Omental fat pad (tissue), 4 donors: ENCODE measurements around the gene GPR107. TPM values are rescaled to one million over a fixed set of nuclear protein-coding genes. Genes with fewer than 3 reads are reported as not detected.
A peak's percentile ranks its signal among the peaks of the same experiment; 100 is the strongest.

ENCODE experiments used
- ATAC-seq: fragments of 150-250 bp; one replicate; pipeline ENCODE4 v1.9.1; 2016; ENCODE audit warnings: mild to moderate bottlenecking, moderate library complexity; ENCODE audit not compliant: low FRiP score
- DNase-seq: peaks from one replicate; pipeline ENCODE4 v3.0.0-alpha.2; 2019; ENCODE audit warnings: low spot score
- CTCF ChIP-seq, 3 donors: fragments of 450-650 bp; IDR thresholded peaks; one replicate each; pipeline ENCODE4 v1.5.1; 2016 to 2017; ENCODE audit warnings: antibody characterized with exemption in 3 of 3, mild to moderate bottlenecking in 3 of 3, moderate library complexity in 2 of 3
- total RNA-seq, 4 donors: library from RNA; depleted of rRNA; stranded (reverse); fragments of >200 nt; gene quantifications; one replicate each; pipeline ENCODE4 v1.1.0, GENCODE V29; 2016

The GPR107 gene
- total RNA-seq, 4 donors from 2014 or later = 17.5 to 24.1 (median 20.0) TPM

- no peak for ATAC-seq
- no peak for DNase-seq
- TF ChIP-seq CTCF (IDR thresholded peaks at IDR 0.05) = no peak
Observed at GRCh38 chr9:130137081-130137640, 83.5 kb downstream of the GPR107 start.

GRCh38 chr9:130137641-130138081 is 84.0 kb downstream of the GPR107 start:
- DNase-seq (no peak), ATAC-seq (no peak)
- TF ChIP-seq CTCF (IDR thresholded peaks at IDR 0.05) = no peak

GRCh38 chr9:130138171-130138653 is 84.5 kb downstream of the GPR107 start:
- TF ChIP-seq CTCF (IDR thresholded peaks at IDR 0.05) = no peak
- DNase-seq = no peak
- ATAC-seq = peak; percentile 93

GRCh38 chr9:130138791-130139190 is 85.1 kb downstream of the GPR107 start:
- peak; percentile 81 for ATAC-seq
- peak; percentile 35 for DNase-seq

GRCh38 chr9:130139251-130139650 is 85.5 kb downstream of the GPR107 start:
- TF ChIP-seq CTCF (IDR thresholded peaks at IDR 0.05) = no peak
- ATAC-seq = no peak
- DNase-seq = no peak

More at GRCh38 chr9:130138791-130139190, 85.1 kb downstream of the GPR107 start:
- no peak for TF ChIP-seq CTCF (IDR thresholded peaks at IDR 0.05)

- no peak for TF ChIP-seq CTCF (IDR thresholded peaks at IDR 0.05)
- DNase-seq = no peak
Observed at GRCh38 chr9:130140706-130141105, 87.0 kb downstream of the GPR107 start.

GRCh38 chr9:130142056-130142455 is 88.3 kb downstream of the GPR107 start:
- DNase-seq (no peak), ATAC-seq (no peak)
- no peak for TF ChIP-seq CTCF (IDR thresholded peaks at IDR 0.05)

More at GRCh38 chr9:130140706-130141105, 87.0 kb downstream of the GPR107 start:
- ATAC-seq = no peak
